ENCODE data around the gene POLR3GL.
A peak's percentile ranks its signal among the peaks of the same experiment; 100 is the strongest.
"Not testable (repeated sequence)": the region's sequence is repeated elsewhere in the genome, so short reads cannot be mapped to it uniquely, and the experiment has no call there.

Gene POLR3GL
- total RNA-seq: 15.4 to 20.1 (median 15.7) reads per million in 3 donors

- no peaks in the 10 kb centered on the region for H3K27me3 ChIP-seq (replicated peaks; ENCODE audit: control insufficient read depth, insufficient read depth, low read length, poor library complexity, severe bottlenecking)
- no peaks in the 10 kb centered on the region for H3K36me3 ChIP-seq (ENCODE audit: control insufficient read depth, insufficient read depth, low read length)
- peak within 1 kb of the TSS; percentile 76 for H3K27ac ChIP-seq (ENCODE audit: insufficient read depth, low read length, poor library complexity, severe bottlenecking)
- H3K9me3 ChIP-seq (ENCODE audit: control insufficient read depth, low read length): no peaks in the 10 kb centered on the region
- H3K4me1 ChIP-seq (ENCODE audit: control insufficient read depth, insufficient read depth, low read length, poor library complexity, severe bottlenecking): peaks cover 21% of the 10 kb centered on the region
- peak within 1 kb of the TSS; percentile 71 for H3K4me3 ChIP-seq (ENCODE audit: insufficient read depth, low read depth, low read length, poor library complexity, severe bottlenecking)
- peak; percentile 77 to 89 (median 87) for DNase-seq
These were observed at the start of gene POLR3GL, which contains the start of gene ANKRD34A for GRCh38 chr1:145964328-145965118. POLR3GL (plus strand) TSS chr1:145964690; CDS start chr1:145974866, 10,176 bp downstream. ANKRD34A (minus strand) TSS chr1:145964575; CDS start chr1:145961759, 2,816 bp downstream.

DNA sequence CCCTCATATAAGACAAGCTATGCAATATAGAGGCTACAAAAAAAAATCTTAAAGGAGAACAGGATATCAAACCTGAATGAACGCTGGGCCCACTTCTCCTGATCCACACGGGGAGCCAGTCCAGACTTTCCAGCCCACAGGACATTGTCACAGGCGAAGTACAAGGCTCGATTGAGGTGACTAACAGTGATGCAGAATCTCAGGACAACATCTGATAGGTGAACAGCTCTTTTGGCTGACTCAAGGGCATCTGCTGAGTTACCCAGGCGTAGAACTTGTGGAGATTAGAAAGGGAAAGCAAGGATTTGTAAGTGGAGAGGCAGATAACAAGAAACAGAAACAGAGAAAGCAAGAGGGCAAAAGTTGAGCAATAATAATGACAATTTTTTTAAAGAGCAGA, 47.7 kb upstream of the POLR3GL start:
- Histone ChIP-seq H3K9me3 (ENCODE audit: control insufficient read depth, low read length) (no peaks in the 10 kb centered on the region), H3K27me3 (replicated peaks; ENCODE audit: control insufficient read depth, insufficient read depth, low read length, poor library complexity, severe bottlenecking) (no peaks in the 10 kb centered on the region), H3K4me3 (ENCODE audit: insufficient read depth, low read depth, low read length, poor library complexity, severe bottlenecking) (no peak overlapping the region), H3K4me1 (ENCODE audit: control insufficient read depth, insufficient read depth, low read length, poor library complexity, severe bottlenecking) (peaks cover 22% of the 10 kb centered on the region), H3K27ac (ENCODE audit: insufficient read depth, low read length, poor library complexity, severe bottlenecking) (no peak overlapping the region), H3K36me3 (ENCODE audit: control insufficient read depth, insufficient read depth, low read length) (peaks cover 21% of the 10 kb centered on the region)
- DNase-seq: no peak

- peak overlapping the region; percentile 71 for H3K4me3 ChIP-seq (ENCODE audit: insufficient read depth, low read depth, low read length, poor library complexity, severe bottlenecking)
- peak overlapping the region; percentile 86 for H3K27ac ChIP-seq (ENCODE audit: insufficient read depth, low read length, poor library complexity, severe bottlenecking)
- no peak for DNase-seq
- no peaks in the 10 kb centered on the region for H3K9me3 ChIP-seq (ENCODE audit: control insufficient read depth, low read length)
- H3K27me3 ChIP-seq (replicated peaks; ENCODE audit: control insufficient read depth, insufficient read depth, low read length, poor library complexity, severe bottlenecking): no peaks in the 10 kb centered on the region
- peaks cover 15% of the 10 kb centered on the region for H3K36me3 ChIP-seq (ENCODE audit: control insufficient read depth, insufficient read depth, low read length)
- peaks cover 22% of the 10 kb centered on the region for H3K4me1 ChIP-seq (ENCODE audit: control insufficient read depth, insufficient read depth, low read length, poor library complexity, severe bottlenecking)
These were observed 46.9 kb upstream of the POLR3GL start for GRCh38 chr1:145917595-145917994.

DNA sequence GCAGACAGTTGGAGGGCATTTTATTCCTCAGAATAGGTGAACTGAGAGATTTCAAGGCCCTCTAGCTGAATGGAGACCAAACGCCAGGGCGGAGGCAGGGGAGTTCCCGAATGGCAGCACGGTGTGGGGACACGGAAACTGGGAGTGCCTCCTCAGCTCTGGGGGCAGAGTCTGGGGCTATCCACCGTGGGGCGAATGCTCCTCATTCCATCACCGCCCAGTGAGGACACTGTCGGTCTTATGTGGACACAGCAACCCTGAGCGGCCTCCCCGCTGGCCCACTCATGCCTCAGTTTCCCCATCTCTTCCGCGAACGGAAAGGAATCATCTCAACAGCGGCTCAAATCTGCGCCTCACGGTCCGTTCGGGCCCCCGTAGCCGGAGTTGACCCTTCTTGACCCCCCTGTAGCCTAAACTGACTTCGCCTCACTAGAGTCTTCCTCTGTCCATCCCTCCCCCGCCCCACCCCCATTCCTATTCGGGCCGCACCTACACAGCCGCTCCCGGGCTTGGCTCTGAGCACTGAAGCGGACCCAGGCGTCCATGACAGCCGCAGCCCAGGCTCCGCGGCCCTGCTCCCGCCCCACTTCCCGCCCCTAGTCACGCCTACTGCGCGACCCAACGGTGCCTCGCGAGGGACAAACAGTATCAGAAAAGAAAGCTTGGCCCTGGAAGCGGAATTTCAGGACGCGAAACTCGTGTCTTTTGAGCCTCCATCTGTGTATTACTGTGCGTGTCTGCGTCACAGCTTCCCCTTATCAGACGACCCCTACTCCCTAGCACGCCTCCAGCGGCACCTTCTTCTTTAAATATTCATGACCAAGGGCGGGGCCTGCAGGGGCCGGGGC, 46.1 kb upstream of the POLR3GL start, which contains the start of gene PEX11B:
Gene PEX11B (minus strand): TSS at position 574 of the 848 bp plus-strand sequence. CDS start 29 bp downstream, at position 545.
- Histone ChIP-seq H3K27me3 (replicated peaks; ENCODE audit: control insufficient read depth, insufficient read depth, low read length, poor library complexity, severe bottlenecking) (no peaks in the 10 kb centered on the region), H3K9me3 (ENCODE audit: control insufficient read depth, low read length) (no peaks in the 10 kb centered on the region), H3K4me3 (ENCODE audit: insufficient read depth, low read depth, low read length, poor library complexity, severe bottlenecking) (peak within 1 kb of the TSS; percentile 71), H3K4me1 (ENCODE audit: control insufficient read depth, insufficient read depth, low read length, poor library complexity, severe bottlenecking) (peaks cover 22% of the 10 kb centered on the region), H3K27ac (ENCODE audit: insufficient read depth, low read length, poor library complexity, severe bottlenecking) (peak within 1 kb of the TSS; percentile 86), H3K36me3 (ENCODE audit: control insufficient read depth, insufficient read depth, low read length) (peaks cover 14% of the 10 kb centered on the region)
- peak; percentile 84 to 90 (median 88) for DNase-seq

GRCh38 chr1:145918992-145919939, 45.2 kb upstream of the POLR3GL start:
- DNase-seq: no peak
- peaks cover 22% of the 10 kb centered on the region for H3K4me1 ChIP-seq (ENCODE audit: control insufficient read depth, insufficient read depth, low read length, poor library complexity, severe bottlenecking)
- peak overlapping the region; percentile 86 for H3K27ac ChIP-seq (ENCODE audit: insufficient read depth, low read length, poor library complexity, severe bottlenecking)
- H3K27me3 ChIP-seq (replicated peaks; ENCODE audit: control insufficient read depth, insufficient read depth, low read length, poor library complexity, severe bottlenecking): no peaks in the 10 kb centered on the region
- H3K9me3 ChIP-seq (ENCODE audit: control insufficient read depth, low read length): no peaks in the 10 kb centered on the region
- peaks cover 12% of the 10 kb centered on the region for H3K36me3 ChIP-seq (ENCODE audit: control insufficient read depth, insufficient read depth, low read length)
- peak overlapping the region; percentile 71 for H3K4me3 ChIP-seq (ENCODE audit: insufficient read depth, low read depth, low read length, poor library complexity, severe bottlenecking)

DNA sequence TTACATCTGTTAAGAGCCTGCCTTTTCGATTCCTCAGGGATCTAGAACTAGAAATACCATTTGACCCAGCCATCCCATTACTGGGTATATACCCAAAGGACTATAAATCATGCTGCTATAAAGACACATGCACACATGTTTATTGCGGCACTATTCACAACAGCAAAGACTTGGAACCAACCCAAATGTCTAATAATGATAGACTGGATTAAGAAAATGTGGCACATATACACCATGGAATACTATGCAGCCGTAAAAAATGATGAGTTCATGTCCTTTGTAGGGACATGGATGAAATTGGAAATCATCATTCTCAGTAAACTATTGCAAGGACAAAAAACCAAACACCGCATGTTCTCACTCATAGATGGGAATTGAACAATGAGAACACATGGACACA, 44.2 kb upstream of the POLR3GL start:
- not testable (repeated sequence) for H3K27ac ChIP-seq (ENCODE audit: insufficient read depth, low read length, poor library complexity, severe bottlenecking); DNase-seq; H3K9me3 ChIP-seq (ENCODE audit: control insufficient read depth, low read length); H3K36me3 ChIP-seq (ENCODE audit: control insufficient read depth, insufficient read depth, low read length); H3K27me3 ChIP-seq (replicated peaks; ENCODE audit: control insufficient read depth, insufficient read depth, low read length, poor library complexity, severe bottlenecking); H3K4me3 ChIP-seq (ENCODE audit: insufficient read depth, low read depth, low read length, poor library complexity, severe bottlenecking)
- H3K4me1 ChIP-seq (ENCODE audit: control insufficient read depth, insufficient read depth, low read length, poor library complexity, severe bottlenecking): peaks cover 22% of the 10 kb centered on the region

DNA sequence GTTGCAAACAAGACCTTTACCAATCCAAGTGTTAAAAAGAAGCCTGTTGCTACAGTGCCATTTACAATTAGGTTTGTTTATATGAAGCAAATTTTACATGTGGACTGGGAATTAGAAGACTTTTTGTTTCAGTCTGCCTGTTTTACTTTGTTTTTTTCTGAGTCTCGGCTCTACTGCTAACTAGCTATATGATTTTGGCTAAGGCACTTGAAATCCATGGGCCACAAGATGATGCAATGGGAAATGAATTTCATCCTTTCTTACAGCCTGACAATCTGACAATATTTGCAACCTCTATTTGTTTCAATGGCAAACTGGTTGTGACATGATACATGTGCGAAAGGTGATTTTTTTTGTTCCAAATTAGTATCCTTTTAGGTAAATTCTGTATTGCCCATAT, 42.2 kb upstream of the POLR3GL start:
- peaks cover 28% of the 10 kb centered on the region for H3K4me1 ChIP-seq (ENCODE audit: control insufficient read depth, insufficient read depth, low read length, poor library complexity, severe bottlenecking)
- no peak for DNase-seq
- no peaks in the 10 kb centered on the region for H3K27me3 ChIP-seq (replicated peaks; ENCODE audit: control insufficient read depth, insufficient read depth, low read length, poor library complexity, severe bottlenecking)
- H3K4me3 ChIP-seq (ENCODE audit: insufficient read depth, low read depth, low read length, poor library complexity, severe bottlenecking): no peak overlapping the region
- no peaks in the 10 kb centered on the region for H3K9me3 ChIP-seq (ENCODE audit: control insufficient read depth, low read length)
- H3K36me3 ChIP-seq (ENCODE audit: control insufficient read depth, insufficient read depth, low read length): peaks cover 11% of the 10 kb centered on the region
- H3K27ac ChIP-seq (ENCODE audit: insufficient read depth, low read length, poor library complexity, severe bottlenecking): no peak overlapping the region

- Histone ChIP-seq H3K4me1 (ENCODE audit: control insufficient read depth, insufficient read depth, low read length, poor library complexity, severe bottlenecking) (peaks cover 8% of the 10 kb centered on the region), H3K27ac (ENCODE audit: insufficient read depth, low read length, poor library complexity, severe bottlenecking) (peak overlapping the region; percentile 98), H3K36me3 (ENCODE audit: control insufficient read depth, insufficient read depth, low read length) (peaks cover 11% of the 10 kb centered on the region), H3K4me3 (ENCODE audit: insufficient read depth, low read depth, low read length, poor library complexity, severe bottlenecking) (peak overlapping the region; percentile 79), H3K27me3 (replicated peaks; ENCODE audit: control insufficient read depth, insufficient read depth, low read length, poor library complexity, severe bottlenecking) (no peaks in the 10 kb centered on the region), H3K9me3 (ENCODE audit: control insufficient read depth, low read length) (no peaks in the 10 kb centered on the region)
- peak in 1 of 3 donors; percentile 7 for DNase-seq
These were observed 37.8 kb upstream of the POLR3GL start for GRCh38 chr1:145926686-145927062.

Data from effector memory CD4-positive, alpha-beta T cell (primary cell).